Lower leg skin (tissue), 4 donors: ENCODE results near the gene PCDHGA1. TPM values are rescaled to one million over a fixed set of nuclear protein-coding genes. Genes with fewer than 3 reads are reported as not detected.

Experiments used
- DNase-seq, 2 donors: peaks; one replicate each; pipeline ENCODE4 v3.0.0-alpha.2; 2019; ENCODE audit warnings: low spot score in 2 of 2
- H3K4me3 ChIP-seq: fragments of 200-600 bp; sonication (generic); 2 replicates; pipeline ENCODE4 v1.5.1; 2017; ENCODE audit warnings: mild to moderate bottlenecking, low read depth; ENCODE audit not compliant: poor library complexity, severe bottlenecking
- CTCF ChIP-seq, 3 donors: fragments of 450-650 bp; IDR thresholded peaks; one replicate each; pipeline ENCODE4 v1.5.1; 2016; ENCODE audit warnings: antibody characterized with exemption in 3 of 3, mild to moderate bottlenecking in 3 of 3, moderate library complexity in 2 of 3
- POLR2A ChIP-seq, 2 donors: fragments of 450-650 bp; IDR thresholded peaks; one replicate each; pipeline ENCODE4 v1.6.1; 2016 to 2017; ENCODE audit warnings: antibody characterized with exemption in 2 of 2, mild to moderate bottlenecking in 1 of 2, moderate library complexity in 1 of 2
- WGBS, 2 donors: methylation state at CpG; one replicate each; pipeline ENCODE4 v1.1.5; 2018; 5-methylcytosine and 5-hydroxymethylcytosine counted together
- intact Hi-C: fragments of 100-400 bp; cut with DNase I; formaldehyde crosslinking; loops from one replicate; pipeline ENCODE4 v1.15.0; 2023; ENCODE audit warnings: low total_unique reads
- total RNA-seq, 4 donors: library from RNA; depleted of rRNA; stranded (reverse); fragments of >200 nt; gene quantifications; one replicate each; pipeline ENCODE4 v1.1.0, GENCODE V29; 2016

The PCDHGA1 gene
- total RNA-seq, 4 donors from 2014 or later = 0.52 to 0.54 (median 0.53) TPM; not detected in 1

- 38 to 49% methylated on average over 23 of the region's 23 CpGs for WGBS, 2 donors
- DNase-seq = peak; percentile 66 to 93
- TF ChIP-seq CTCF (IDR thresholded peaks at IDR 0.05) (no peak), POLR2A (IDR thresholded peaks at IDR 0.05) (no peak)
- H3K4me3 ChIP-seq = no peak overlapping the region
- intact Hi-C loops = no loop called here
Measured at GRCh38 chr5:141508798-141509611, 178.7 kb downstream of the PCDHGA1 start.

- no peak for DNase-seq
- H3K4me3 ChIP-seq = no peak overlapping the region
- intact Hi-C loops = no loop called here
- TF ChIP-seq CTCF (IDR thresholded peaks at IDR 0.05) = no peak
- TF ChIP-seq POLR2A (IDR thresholded peaks at IDR 0.05) = no peak
- 74 to 80% methylated on average over 9 of the region's 9 CpGs for WGBS, 2 donors
Measured at GRCh38 chr5:141510160-141510559, 179.8 kb downstream of the PCDHGA1 start.

DNA sequence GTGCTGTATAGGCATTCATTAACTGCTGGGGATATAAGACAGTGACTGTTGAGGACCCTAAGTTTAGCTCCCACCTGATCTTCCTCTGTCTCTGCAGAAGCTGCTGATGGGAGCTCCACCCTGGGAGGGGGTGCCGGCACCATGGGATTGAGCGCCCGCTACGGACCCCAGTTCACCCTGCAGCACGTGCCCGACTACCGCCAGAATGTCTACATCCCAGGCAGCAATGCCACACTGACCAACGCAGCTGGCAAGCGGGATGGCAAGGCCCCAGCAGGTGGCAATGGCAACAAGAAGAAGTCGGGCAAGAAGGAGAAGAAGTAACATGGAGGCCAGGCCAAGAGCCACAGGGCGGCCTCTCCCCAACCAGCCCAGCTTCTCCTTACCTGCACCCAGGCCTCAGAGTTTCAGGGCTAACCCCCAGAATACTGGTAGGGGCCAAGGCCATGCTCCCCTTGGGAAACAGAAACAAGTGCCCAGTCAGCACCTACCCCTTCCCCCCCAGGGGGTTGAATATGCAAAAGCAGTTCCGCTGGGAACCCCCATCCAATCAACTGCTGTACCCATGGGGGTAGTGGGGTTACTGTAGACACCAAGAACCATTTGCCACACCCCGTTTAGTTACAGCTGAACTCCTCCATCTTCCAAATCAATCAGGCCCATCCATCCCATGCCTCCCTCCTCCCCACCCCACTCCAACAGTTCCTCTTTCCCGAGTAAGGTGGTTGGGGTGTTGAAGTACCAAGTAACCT, 180.7 kb downstream of the PCDHGA1 start:
- 90 to 94% methylated on average over 12 to 14 of the region's 14 CpGs for WGBS, 2 donors
- TF ChIP-seq CTCF (IDR thresholded peaks at IDR 0.05) (no peak), POLR2A (IDR thresholded peaks at IDR 0.05) (no peak)
- no peak overlapping the region for H3K4me3 ChIP-seq
- intact Hi-C loops = no loop called here
- DNase-seq = peak in 1 of 2 donors; percentile 79

- intact Hi-C loops = no loop called here
- DNase-seq = no peak
- TF ChIP-seq POLR2A (IDR thresholded peaks at IDR 0.05) (no peak), CTCF (IDR thresholded peaks at IDR 0.05) (no peak)
- 66 to 69% methylated on average over 4 of the region's 4 CpGs for WGBS, 2 donors
- no peak overlapping the region for H3K4me3 ChIP-seq
Measured at GRCh38 chr5:141511771-141512325, 181.5 kb downstream of the PCDHGA1 start.

- TF ChIP-seq CTCF (IDR thresholded peaks at IDR 0.05) (peak in 1 of 3 donors; percentile 56), POLR2A (IDR thresholded peaks at IDR 0.05) (no peak)
- peak; percentile 83 to 97 for DNase-seq
- intact Hi-C loops = no loop called here
- H3K4me3 ChIP-seq = peak overlapping the region; percentile 34
- 10 to 22% methylated on average over 28 of the region's 28 CpGs for WGBS, 2 donors
Measured at GRCh38 chr5:141512390-141512910, 182.1 kb downstream of the PCDHGA1 start.
